Mucosa of stomach (tissue), 1 donor: ENCODE results near the gene LGALSL.
"Not testable (repeated sequence)": the region's sequence is repeated elsewhere in the genome, so short reads cannot be mapped to it uniquely, and the experiment has no call there.

Source experiments
- H3K27me3 ChIP-seq: one replicate; pipeline ENCODE4 v1.7.0; 2013; ENCODE audit warnings: mild to moderate bottlenecking, low read length; ENCODE audit not compliant: control insufficient read depth, insufficient read depth
- H3K36me3 ChIP-seq: one replicate; pipeline ENCODE4 v1.7.0; 2013; ENCODE audit warnings: low read length; ENCODE audit not compliant: control insufficient read depth, insufficient read depth
- H3K4me1 ChIP-seq: one replicate; pipeline ENCODE4 v1.7.0; 2013; ENCODE audit warnings: mild to moderate bottlenecking, low read length; ENCODE audit not compliant: control insufficient read depth, insufficient read depth
- H3K4me3 ChIP-seq: one replicate; pipeline ENCODE4 v1.7.0; 2013; ENCODE audit warnings: low read length
- H3K9ac ChIP-seq: one replicate; pipeline ENCODE4 v1.7.0; 2013; ENCODE audit warnings: mild to moderate bottlenecking, low read length, moderate library complexity
- H3K9me3 ChIP-seq: one replicate; pipeline ENCODE4 v1.7.0; 2013; ENCODE audit warnings: mild to moderate bottlenecking, low read length, moderate library complexity; ENCODE audit not compliant: control insufficient read depth
- donor health status: Pancreatic carcinoma.

Gene LGALSL

DNA sequence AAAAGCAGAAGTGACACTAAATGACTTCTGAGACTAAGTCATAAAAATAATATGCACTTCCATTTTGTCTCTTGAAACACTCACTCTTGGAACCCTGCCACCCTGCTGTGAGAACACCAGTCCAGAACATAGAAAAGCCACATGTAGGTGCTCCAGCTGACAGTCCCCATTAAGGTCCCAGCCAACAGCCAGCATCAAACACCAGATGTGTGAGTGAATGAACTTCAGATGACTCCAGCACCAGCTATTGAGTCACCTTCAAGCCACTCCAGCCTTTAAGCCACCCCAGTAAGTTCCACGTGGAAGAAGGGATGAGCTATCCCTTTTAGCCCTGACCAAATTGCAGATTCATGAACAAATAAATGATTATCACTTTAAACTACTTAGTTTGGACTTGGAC lies 31.5 kb upstream of the LGALSL start:
- H3K36me3 ChIP-seq = no peaks in the 10 kb centered on the region
- H3K9ac ChIP-seq = no peak overlapping the region
- H3K9me3 ChIP-seq = no peaks in the 10 kb centered on the region
- no peaks in the 10 kb centered on the region for H3K27me3 ChIP-seq
- no peak overlapping the region for H3K4me3 ChIP-seq
- H3K4me1 ChIP-seq = peaks cover 24% of the 10 kb centered on the region

DNA sequence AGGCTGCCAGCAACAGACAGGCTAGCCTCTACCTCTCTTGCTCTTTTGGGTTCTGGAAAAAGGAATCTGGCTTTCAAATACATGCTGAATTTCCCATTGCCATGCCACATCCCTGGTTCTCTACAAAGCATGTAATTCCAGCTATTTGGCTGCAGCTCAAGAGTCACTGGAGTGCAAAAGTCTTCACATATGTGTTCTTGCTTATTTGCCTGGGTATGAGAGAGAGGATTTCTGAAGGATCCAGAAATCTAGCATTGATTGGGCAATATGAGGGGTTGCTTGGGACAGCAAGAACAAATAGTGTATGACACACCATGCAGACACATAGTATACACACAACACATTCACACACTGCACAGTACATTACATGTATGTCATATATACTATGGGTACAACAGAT lies 30.7 kb upstream of the LGALSL start:
- Histone ChIP-seq H3K27me3 (no peaks in the 10 kb centered on the region), H3K4me1 (peaks cover 24% of the 10 kb centered on the region), H3K4me3 (no peak overlapping the region), H3K9me3 (no peaks in the 10 kb centered on the region), H3K36me3 (no peaks in the 10 kb centered on the region), H3K9ac (no peak overlapping the region)

DNA sequence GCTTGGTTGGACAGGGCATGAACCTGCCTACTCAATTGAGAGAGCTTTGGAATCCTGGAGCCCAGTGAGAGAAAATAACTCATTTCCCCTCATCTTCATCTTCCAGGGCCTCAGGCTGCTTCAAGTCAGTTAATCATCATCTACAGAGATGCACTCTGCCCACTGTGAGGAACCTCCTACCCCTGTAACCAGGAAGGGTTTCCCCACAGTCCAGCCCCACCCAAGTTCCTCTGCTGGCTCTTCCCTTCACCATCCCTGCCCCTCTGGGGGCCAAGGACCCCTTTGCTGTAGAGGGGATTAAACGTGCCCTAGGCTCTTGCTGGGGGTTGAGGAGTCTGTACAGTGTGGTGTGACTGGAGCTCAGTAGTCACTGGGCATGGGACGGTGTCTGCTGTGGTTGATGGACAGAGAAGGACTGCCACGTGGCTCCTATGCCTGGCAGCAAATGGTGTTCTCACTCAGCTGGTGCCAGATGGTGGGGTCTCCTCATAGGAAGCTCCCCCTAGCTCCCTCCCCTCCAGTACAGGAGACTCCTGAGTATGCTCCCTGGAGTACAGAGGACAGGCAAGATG lies 29.5 kb upstream of the LGALSL start:
- no peaks in the 10 kb centered on the region for H3K27me3 ChIP-seq
- H3K4me1 ChIP-seq = peaks cover 22% of the 10 kb centered on the region
- H3K9ac ChIP-seq = no peak overlapping the region
- no peaks in the 10 kb centered on the region for H3K36me3 ChIP-seq
- no peaks in the 10 kb centered on the region for H3K9me3 ChIP-seq
- H3K4me3 ChIP-seq = no peak overlapping the region

DNA sequence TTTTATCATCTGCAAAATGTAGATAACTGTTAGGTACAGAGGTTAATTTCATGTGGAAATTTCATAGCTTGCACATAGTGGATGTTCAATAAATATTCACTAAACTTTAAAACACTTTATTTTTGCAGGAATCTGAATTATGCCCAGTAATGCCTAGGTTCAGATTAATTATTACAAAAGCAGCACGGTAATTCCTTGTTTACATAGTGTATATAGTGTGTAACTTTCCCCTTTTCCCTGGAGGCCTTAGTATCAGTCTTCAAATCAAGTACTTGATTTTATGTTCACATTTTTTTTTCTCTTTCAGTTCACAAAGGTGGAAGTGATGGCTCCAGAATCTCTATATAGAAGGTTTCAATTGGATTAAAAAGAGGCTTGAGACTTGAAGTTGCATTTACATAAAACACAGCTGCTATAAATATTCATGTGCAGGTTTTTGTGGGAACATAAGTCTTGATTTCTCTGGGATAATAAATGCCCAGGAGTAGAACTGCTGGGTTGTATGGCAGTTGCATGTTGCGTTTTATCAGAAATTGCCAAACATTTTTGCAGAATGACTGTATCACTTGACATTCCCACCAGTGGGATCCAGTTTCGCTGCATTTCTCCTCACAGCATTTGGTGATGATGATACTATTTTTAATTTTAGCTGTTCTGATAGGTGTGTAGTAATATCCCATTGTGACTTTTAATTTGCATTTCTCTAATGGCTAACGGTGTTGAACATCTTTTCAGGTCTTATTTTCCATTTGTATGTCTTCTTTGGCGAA lies 27.6 kb upstream of the LGALSL start:
- Histone ChIP-seq H3K36me3 (no peaks in the 10 kb centered on the region), H3K4me3 (no peak overlapping the region), H3K9ac (no peak overlapping the region), H3K27me3 (no peaks in the 10 kb centered on the region), H3K4me1 (peaks cover 9% of the 10 kb centered on the region), H3K9me3 (no peaks in the 10 kb centered on the region)

DNA sequence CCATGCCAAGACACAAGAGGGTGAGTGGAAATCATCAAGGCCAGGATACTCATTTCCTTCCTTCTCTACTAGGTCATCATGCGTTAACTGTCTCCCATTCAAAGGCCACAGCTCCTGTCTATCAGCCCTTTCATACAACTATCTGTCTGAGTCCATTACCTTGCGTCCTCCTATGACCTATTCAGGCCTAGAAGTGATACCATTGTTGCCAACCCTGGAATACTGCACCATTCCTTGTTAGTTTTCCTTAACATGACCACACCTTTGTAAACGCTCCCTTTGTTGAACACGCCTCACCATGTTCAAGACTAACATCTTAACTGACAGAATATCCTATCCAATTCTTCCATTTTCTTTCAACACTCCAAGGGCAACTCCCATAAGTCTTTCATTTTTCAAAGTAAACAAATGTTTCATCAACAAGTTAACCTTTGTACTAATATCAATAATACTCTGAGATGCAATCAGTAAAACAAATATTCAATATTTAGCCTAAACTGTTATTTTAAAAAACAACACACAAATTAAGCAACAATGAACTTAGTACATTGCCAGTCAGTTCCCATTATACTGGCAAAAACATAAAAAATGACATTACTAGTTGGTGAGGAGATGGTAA lies 19.8 kb upstream of the LGALSL start:
- no peak overlapping the region for H3K9ac ChIP-seq
- H3K27me3 ChIP-seq = no peaks in the 10 kb centered on the region
- H3K4me3 ChIP-seq = no peak overlapping the region
- H3K36me3 ChIP-seq = no peaks in the 10 kb centered on the region
- no peaks in the 10 kb centered on the region for H3K9me3 ChIP-seq
- no peaks in the 10 kb centered on the region for H3K4me1 ChIP-seq

DNA sequence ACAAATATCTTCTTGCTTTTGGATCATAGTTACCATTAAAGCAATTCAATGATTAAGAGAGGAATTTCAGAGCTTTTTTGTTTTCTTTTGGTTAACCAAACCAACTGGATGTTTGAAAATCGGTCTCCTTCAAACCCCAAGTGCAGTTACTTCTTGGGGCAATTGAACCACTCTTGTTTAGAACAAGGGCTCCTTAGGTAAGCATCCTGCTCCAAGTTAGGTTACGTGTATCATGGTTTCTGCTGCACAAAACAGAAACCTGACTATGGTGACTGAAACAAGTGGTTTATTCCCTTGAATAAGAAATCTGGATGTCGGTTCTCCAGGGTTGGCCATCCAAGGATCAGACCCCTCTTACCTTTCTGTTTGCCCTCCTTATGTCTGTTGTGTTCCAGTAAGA lies 16.1 kb upstream of the LGALSL start:
- no peaks in the 10 kb centered on the region for H3K36me3 ChIP-seq
- H3K9ac ChIP-seq = no peak overlapping the region
- no peaks in the 10 kb centered on the region for H3K4me1 ChIP-seq
- no peak overlapping the region for H3K4me3 ChIP-seq
- no peaks in the 10 kb centered on the region for H3K9me3 ChIP-seq
- H3K27me3 ChIP-seq = no peaks in the 10 kb centered on the region

DNA sequence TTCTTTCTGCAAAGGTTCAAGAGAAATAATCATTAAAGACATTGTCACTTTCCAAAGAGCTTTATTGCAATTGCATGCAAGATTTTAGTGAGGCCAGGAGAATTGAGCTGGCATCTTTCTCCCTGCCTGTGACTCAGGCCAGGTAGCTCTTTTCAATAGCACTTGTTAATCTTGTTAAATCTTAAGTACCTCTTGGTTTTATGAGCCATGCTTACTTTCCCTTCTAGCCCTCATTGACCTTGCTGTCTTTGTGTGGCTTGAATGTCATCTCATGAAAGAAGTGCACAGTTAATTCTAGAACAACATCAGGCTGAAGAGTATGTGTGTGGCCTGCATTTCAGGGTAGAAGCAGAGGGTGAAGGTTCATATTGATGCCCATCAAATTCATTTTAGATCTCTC lies 14.8 kb upstream of the LGALSL start:
- H3K4me1 ChIP-seq = no peaks in the 10 kb centered on the region
- no peak overlapping the region for H3K9ac ChIP-seq
- no peak overlapping the region for H3K4me3 ChIP-seq

DNA sequence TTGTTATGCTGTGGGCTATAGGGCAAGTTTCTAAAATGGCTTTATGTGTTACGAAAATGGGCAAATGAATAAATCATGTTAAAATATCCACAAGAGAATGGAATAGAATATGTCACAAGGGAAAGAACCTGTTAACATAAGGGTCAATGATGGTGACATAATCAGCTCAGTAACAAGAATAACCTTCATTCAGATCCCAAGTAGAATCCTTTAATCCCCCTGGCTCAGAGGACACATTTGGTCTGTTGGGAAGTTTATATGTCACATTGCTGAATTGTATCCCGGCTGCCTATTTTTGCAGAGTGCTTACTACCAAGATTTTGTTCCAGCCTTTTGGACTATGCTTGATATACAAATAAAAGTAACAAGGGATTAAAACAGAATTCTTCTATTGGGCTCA lies 13.1 kb upstream of the LGALSL start:
- Histone ChIP-seq H3K9me3 (no peaks in the 10 kb centered on the region), H3K4me3 (no peak overlapping the region), H3K36me3 (no peaks in the 10 kb centered on the region), H3K9ac (no peak overlapping the region), H3K4me1 (no peaks in the 10 kb centered on the region), H3K27me3 (no peaks in the 10 kb centered on the region)

More for the DNA sequence above, 14.8 kb upstream of the LGALSL start:
- H3K36me3 ChIP-seq = no peaks in the 10 kb centered on the region
- H3K9me3 ChIP-seq = no peaks in the 10 kb centered on the region
- H3K27me3 ChIP-seq = no peaks in the 10 kb centered on the region

DNA sequence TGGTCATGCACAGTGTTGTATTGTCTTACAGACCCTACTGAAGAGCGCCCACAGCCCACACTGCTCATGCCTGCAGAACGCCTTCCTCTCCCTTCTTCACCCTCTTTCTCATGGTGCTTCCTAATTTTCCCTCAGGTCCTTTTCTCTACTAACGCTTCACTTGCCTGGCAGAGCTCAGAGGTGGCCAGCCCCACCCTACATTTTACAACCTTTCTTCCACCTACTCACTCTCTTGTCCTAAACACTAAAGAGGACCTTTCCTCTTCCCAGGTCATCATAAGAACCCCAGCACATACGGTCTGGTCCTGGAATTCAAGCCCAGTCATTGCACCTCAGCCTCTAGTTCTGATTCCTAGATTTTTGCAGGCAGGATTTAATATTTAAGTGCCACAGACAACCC lies 11.7 kb upstream of the LGALSL start:
- Histone ChIP-seq H3K9me3 (no peaks in the 10 kb centered on the region), H3K27me3 (no peaks in the 10 kb centered on the region), H3K9ac (no peak overlapping the region), H3K4me3 (no peak overlapping the region), H3K36me3 (no peaks in the 10 kb centered on the region), H3K4me1 (no peaks in the 10 kb centered on the region)

DNA sequence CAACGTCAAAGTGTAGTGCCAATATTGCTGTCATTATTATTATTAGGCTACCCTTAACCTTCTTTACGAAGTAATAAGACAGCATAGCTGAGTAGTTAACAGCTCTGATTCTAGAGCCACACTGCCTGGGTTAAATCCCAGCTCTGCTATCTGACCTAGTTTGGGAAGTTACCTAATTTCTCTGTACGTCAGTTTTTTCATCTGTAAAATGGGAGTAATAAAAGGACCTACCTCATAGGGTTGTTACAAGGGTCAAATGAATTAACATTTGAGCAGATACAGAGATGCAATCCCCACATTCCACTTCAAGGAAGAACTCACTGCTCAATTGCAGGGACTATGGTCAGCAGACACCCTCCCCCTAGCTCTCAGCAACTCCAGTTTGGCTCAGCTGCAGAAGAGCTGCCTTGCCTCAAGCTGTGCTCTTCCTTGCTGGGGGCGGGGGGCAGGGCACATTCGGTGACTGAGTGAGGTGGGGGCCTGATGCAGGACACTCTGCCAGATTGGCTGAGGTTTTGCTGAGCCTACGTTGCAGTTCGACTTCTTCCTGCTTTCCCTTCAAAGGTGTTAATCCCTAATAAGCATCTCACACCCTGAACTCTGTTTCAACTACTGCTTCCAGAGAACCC lies 11.0 kb upstream of the LGALSL start:
- Histone ChIP-seq H3K27me3 (no peaks in the 10 kb centered on the region), H3K36me3 (no peaks in the 10 kb centered on the region), H3K9me3 (no peaks in the 10 kb centered on the region), H3K9ac (no peak overlapping the region), H3K4me3 (no peak overlapping the region), H3K4me1 (no peaks in the 10 kb centered on the region)

DNA sequence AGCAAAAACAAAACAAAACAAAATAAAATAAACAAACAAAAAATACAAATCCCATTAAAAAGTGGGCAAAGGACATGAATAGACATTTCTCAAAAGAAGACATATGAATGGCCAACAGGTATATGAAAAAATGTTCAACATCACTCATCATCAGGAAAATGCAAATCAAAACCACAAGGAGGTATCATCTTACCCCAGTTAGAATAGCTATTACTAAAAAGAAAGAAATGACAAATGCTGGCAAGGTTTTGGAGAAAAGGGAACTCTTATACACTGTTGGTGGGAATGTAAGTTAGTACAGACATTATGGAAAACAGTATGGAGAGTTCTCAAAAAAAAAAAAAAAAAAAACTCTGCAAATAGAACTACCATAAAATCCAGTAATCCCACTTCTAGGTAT lies 8.0 kb upstream of the LGALSL start:
- not testable (repeated sequence) for H3K9ac ChIP-seq, H3K4me1 ChIP-seq, H3K9me3 ChIP-seq

DNA sequence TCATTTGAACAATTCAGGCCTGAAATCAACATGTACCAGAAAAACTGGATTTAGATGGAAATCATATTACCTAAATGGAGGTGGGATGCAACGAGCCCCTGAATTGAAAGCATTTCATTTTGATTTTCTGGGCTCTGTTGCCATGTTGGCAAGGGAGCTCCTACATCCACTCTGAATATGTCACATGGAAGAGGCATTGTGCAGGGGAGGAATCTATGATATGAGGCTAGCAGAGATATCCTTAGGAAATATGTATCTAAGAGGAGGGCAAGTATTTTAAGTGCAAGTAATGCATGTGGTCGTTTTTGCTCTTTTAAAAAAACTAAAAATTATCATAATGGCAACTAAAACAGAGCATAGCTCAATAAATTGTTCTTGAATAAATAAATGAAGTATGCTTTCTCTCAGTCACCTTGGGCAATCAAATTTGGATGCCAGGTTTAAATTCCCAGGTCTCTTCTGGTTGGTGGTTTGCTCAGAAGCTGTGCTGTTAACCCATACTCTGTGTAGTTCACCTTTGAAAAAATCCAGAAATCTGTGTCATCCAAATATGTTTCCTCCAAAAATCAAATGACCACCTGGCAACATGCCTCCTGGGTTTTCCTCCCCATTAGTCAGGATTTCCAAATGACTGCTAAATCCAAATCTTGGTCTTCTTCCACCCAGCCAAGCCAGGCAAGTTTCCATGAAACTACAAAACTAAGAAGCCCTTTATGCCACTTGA lies 6.5 kb upstream of the LGALSL start:
- Histone ChIP-seq H3K36me3 (no peaks in the 10 kb centered on the region), H3K4me1 (no peaks in the 10 kb centered on the region), H3K27me3 (no peaks in the 10 kb centered on the region), H3K9ac (no peak overlapping the region), H3K4me3 (no peak overlapping the region), H3K9me3 (no peaks in the 10 kb centered on the region)

More for the DNA sequence above, 8.0 kb upstream of the LGALSL start:
- H3K27me3 ChIP-seq, H3K4me3 ChIP-seq, H3K36me3 ChIP-seq: not testable (repeated sequence)
